ENCODE data around the gene SYT5. TPM values are rescaled to one million over a fixed set of nuclear protein-coding genes. Genes with fewer than 3 reads are reported as not detected.
"Not testable (repeated sequence)": the region's sequence is repeated elsewhere in the genome, so short reads cannot be mapped to it uniquely, and the experiment has no call there.

SYT5 gene
- total RNA-seq, 1 experiment from 2014 or later = 0.36 TPM

GRCh38 chr19:55172318-55172717 lies 7.8 kb downstream of the SYT5 start:
- DNase-seq (ENCODE audit: low read depth) = not testable (repeated sequence)

DNA sequence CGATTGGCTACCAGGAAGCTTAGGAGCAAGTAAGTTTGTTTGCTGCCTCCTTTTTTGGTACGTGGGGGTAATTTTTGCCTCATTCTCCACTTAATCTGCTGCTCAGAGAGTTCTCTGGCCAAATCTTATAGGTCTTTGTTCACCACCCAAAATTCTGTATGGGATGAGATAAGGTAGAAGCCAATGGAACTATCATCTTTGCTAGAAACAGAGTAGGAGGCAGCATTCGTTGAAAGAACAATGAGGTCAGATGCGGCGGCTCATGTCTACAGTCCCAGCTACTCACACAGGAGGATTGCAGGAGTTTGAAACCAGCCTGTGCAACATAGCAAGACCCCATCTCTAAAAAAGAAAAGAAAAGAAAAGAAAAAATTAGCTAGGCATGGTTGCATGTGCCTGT lies 8.6 kb downstream of the SYT5 start:
- DNase-seq (ENCODE audit: low read depth) = no peak

- DNase-seq (ENCODE audit: low read depth) = no peak
Observed at GRCh38 chr19:55169136-55169535, 11.0 kb downstream of the SYT5 start.

- peak; percentile 98 for DNase-seq (ENCODE audit: low read depth)
Observed at GRCh38 chr19:55166530-55167268, 13.4 kb downstream of the SYT5 start, which contains the start of gene DNAAF3. Gene DNAAF3 (minus strand): TSS chr19:55166613. CDS start chr19:55166413, 200 bp downstream.

- DNase-seq (ENCODE audit: low read depth) = peak; percentile 71
Observed at GRCh38 chr19:55165952-55166529, 14.0 kb downstream of the SYT5 start.

GRCh38 chr19:55161571-55162322 lies 18.3 kb downstream of the SYT5 start:
- no peak for DNase-seq (ENCODE audit: low read depth)

GRCh38 chr19:55160986-55161365 lies 19.1 kb downstream of the SYT5 start:
- DNase-seq (ENCODE audit: low read depth) = no peak

DNA sequence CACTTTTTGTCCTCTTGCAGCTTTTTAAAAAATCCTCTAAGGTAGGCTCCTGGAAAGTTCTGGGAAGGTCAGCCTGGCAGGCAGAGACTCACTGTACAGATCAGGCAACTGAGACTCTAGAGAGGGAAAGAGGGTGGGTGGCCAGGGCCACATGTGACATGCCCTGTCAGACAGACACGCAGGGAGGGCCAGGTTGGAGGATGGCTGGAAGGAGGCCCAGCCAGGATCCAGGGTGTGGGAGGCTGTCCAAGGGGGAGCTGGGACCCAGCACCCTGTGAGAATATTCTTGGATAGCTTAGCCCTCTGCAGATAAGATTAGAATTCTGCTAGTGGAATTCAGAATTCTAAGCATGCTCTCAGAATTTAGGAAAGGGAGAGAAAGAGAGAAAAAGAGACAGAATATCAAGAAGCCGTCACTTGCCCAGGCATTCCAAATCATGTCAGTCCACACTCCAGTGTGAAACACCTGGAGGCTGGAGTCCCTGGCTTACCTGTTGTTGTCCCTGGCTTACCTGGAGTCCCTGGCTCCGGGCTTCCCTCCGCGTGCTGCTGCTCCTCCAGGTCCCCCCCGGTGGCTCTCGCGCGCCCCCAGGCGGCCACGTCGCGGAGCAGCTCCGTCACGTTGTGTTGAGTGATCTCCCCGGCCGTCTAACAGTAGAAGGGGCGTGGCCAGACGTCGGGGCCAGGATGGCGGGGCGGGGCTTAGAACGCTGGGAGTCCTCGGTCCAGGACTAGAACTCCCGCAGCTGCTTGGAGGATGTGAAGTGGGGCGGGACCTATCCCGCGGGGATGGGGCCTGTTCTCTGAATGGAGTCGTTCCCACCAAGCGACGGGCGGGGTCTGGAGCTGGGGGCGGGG lies 19.7 kb downstream of the SYT5 start:
- peak; percentile 80 for DNase-seq (ENCODE audit: low read depth)

GRCh38 chr19:55158848-55159749 lies 21.0 kb downstream of the SYT5 start:
- peak; percentile 83 for DNase-seq (ENCODE audit: low read depth)

DNA sequence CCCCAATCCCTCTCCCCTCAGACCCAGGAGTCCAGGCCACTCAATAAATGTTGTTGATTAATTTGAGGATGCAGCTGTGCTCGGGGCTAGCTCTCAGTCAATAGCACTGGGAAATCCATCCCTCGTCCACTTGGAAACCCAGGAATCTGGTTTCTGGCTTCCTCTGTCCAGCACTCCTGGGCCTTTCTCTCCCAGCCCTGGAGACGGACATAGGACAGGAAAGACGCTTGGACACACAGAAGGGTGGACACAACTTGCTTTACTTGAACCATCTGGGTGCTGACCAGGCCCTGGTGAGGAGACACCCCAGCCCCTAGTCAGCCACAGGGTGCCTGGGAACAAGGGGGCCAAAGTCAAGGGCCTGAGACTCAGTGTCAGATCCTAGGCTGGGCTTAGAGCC lies 21.7 kb downstream of the SYT5 start:
- no peak for DNase-seq (ENCODE audit: low read depth)

GRCh38 chr19:55157064-55157908 lies 22.8 kb downstream of the SYT5 start, which contains the start of gene TNNI3:
Gene TNNI3 (minus strand): TSS chr19:55157732. CDS start chr19:55157589, 143 bp downstream.
- no peak for DNase-seq (ENCODE audit: low read depth)

- peak; percentile 63 for DNase-seq (ENCODE audit: low read depth)
Observed at GRCh38 chr19:55156202-55157063, 23.7 kb downstream of the SYT5 start.

DNA sequence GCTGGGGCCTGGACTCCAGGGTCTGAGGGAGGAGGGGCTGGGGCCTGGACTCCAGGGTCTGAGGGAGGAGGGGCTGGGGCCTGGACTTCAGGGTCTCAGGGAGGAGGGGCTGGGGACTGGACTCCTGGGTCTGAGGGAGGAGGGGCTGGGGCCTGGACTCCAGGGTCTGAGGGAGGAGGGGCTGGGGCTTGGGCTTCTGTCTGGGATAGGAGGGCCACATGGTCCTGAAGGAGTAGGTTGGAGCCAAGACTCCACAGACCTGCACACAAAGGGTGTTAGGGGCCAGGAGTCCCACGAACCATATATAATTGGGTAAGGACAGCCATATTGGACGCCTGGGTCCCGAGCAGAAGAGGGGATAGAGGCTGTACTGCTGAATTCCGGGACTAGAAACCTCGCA lies 24.3 kb downstream of the SYT5 start:
- not testable (repeated sequence) for DNase-seq (ENCODE audit: low read depth)

- no peak for DNase-seq (ENCODE audit: low read depth)
Observed at GRCh38 chr19:55153652-55154264, 26.3 kb downstream of the SYT5 start.

DNA sequence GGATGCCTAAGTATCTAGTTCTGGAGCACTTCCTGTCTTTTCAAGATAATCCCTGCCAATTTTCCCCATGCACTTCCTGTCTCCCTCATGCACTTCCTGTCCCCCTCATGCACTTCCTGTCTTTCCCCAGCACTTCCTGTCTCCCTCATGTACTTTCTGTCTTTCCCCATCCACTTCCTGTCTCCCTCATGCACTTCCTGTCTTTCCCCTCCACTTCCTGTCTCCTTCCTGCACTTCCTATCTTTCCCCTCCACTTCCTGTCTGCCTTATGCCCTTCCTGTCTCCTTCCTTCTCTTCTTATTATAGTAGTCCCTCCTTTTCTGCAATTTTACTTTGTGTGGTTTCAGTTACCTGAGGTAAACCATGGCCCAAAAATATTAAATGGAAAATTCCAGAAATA lies 28.1 kb downstream of the SYT5 start:
- no peak for DNase-seq (ENCODE audit: low read depth)

GRCh38 chr19:55149078-55150003 lies 30.7 kb downstream of the SYT5 start, which contains the start of gene TNNT1:
Gene TNNT1 (minus strand): TSS chr19:55149206. CDS start chr19:55147157, 2,049 bp downstream.
- no peak for DNase-seq (ENCODE audit: low read depth)
